ENCODE results near the gene RAB7A. TPM values are rescaled to one million over a fixed set of nuclear protein-coding genes. Genes with fewer than 3 reads are reported as not detected.
"Not testable (repeated sequence)": the region's sequence is repeated elsewhere in the genome, so short reads cannot be mapped to it uniquely, and the experiment has no call there.

RAB7A gene
- total RNA-seq, 1 experiment from 2014 or later = 116 TPM

DNA sequence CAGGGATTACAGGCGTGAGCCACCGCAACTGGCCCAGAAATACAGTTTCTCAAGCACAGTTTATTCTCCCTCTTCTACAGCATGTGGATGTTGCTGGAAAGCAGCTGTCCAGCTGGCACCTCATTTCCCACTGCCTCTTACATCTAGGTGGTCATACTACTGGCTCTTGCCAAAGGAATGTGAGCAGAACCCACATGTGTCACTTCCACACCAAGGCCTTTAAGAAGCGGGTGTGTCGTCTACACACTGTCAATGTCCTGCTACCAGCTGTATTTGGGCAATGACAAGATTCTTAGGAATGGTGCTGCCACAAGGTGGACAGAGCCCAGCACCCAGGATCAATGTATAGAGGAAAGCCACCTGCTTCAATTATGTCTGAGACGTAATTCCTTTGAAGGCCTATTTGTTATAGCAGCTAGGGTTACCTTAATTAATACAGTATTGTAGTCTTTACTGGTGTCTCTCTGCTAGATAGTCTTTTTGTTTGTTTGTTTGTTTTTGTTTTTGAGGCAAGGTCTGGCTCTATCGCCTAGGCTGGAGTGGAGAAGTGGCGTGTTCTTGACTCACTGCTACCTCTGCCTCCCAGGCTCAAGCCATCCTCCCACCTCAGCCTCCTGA is 15.1 kb upstream of the RAB7A start:
- DNase-seq (ENCODE audit: low read depth) = no peak

DNA sequence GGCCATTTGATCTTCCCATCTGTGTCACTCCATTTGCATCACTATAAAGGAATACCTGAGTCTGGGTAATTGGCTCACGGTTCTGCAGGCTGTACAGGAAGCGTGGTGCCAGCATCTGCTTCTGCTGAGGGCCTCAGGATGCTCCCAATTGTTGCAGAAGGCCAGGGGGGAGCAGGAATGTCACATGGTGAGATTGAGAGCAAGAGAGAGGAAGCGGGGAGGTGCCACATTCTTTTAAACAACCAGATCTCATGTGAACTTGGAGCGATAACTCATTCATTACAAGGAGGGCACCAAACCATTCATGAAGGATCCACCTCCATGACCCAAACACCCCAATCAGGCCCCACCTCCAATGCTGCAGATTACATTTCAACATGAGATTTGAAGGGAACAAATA is 13.1 kb upstream of the RAB7A start:
- DNase-seq (ENCODE audit: low read depth) = no peak

DNA sequence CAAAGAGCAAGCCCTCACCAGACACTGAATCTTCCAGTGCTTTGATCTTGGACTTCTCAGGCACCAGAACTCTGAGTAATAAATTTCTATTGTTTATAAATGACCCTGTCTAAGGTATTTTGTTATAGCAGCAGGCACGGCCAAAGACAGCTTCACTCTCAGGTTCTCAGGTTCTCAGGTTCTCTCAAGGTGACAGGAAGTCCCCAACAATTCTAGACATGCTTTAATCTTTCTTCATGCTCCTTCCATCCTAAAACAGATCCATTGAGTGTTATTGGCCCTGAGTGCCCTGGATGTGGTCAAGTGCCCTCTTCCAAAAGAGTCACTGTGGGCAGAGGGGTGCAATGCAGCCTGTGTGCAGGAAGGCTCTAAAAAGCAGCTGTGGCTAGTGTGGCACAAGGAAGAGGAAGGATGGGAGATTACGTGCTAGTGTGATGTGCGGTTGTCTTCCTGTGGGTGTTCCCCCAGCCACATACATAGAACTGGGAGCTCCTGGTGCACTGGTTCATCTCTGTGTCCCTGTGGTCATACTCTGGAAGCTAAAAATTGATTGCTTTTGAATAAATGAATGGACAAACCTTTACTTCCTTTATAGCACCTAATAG is 11.0 kb upstream of the RAB7A start:
- no peak for DNase-seq (ENCODE audit: low read depth)

DNA sequence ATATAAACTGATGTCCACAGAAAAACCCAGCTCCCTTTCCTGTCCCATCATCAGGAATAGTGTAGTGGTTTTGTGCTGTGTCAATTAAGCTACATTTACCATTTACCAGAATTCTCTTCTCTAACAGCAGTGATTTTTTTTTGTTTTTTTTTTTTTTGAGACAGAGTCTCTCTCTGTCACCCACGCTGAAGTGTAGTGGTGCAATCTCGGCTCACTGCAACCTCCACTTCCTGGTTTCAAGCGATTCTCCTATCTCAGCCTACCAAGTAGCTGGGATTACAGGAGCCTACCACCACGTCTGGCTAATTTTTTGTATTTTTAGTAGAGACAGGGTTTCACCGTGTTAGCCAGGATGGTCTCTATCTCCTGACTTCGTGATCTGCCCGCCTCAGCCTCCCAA is 7.1 kb upstream of the RAB7A start:
- DNase-seq (ENCODE audit: low read depth) = not testable (repeated sequence)

DNA sequence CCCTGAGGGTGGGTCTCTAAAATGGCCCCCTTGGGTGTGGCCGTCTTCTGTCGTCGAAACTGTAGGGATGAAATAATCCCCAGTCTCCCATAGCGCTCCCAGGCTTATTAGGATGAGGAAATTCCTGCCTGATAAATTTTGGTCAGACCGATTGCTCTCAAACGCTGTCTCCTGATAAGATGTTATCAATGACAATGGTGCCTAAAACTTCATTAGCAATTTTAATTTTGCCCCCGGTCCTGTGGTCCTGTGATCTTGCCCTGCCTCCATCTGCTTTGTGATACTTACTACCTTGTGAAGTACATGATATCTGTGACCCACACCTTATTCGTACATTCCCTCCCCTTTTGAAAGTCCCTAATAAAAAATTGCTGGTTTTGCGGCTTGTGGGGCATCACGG is 5.1 kb upstream of the RAB7A start:
- no peak for DNase-seq (ENCODE audit: low read depth)

DNA sequence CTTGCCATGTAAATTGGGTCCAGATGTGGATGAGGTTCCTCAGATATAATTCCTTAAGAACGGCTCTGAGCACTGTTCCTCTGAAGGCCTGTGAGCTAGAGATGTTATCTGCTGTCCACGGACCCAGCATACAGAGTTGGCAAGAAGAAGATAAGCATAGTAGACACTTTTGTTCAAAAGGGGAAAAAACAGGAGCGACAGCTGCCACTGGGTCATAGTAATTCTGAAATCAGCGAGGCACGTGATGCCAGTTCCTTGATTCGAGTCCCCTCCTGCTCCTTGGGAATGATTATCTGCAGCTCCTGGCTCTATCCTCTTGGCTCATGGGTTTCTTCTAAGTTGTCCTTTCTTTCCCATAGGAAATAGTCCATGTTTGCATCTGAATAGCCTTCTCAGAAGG is 2.5 kb upstream of the RAB7A start:
- DNase-seq (ENCODE audit: low read depth) = no peak

DNA sequence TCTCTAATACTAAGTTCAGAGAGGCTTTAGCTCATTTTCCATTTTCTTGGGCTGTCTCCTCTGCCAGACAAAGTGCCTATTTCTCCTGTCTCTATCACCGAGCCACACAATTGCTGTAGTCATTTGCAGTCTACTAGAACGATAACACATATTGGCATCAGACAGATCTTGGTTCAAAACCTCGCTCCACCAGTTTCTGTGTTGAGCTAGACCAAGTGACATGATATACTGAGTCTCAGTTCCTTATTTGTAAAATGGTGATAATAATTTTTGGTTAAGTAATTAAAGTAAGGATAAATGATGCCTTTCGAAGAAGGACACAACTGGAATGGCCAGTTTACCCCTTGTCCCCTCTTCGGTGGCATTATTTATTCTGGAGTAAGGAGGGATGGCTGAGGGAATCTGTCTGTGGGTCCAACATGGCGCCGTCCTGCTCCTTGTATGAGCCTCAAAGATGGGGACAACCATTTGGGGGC is 398 bp upstream of the RAB7A start:
- no peak for DNase-seq (ENCODE audit: low read depth)

DNA sequence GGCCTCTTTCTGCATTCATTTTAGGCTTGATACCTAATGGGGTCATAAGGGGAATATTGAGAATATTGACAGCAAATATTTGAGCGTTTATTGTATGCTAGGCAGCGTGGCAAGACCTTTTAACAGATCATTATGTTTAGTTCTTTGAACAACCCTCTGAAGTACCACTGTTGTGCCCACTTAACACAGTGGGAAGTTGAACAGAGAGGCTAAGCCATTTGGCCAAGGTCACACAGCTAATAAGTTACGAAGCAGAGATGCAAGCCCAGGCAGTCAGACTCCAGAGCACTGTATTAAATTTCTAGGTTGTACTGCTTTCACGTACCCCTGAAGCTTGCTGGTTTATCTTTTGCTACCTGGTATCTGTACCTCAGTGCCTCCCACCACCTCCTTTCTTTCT is 1.1 kb downstream of the RAB7A start:
- no peak for DNase-seq (ENCODE audit: low read depth)

DNA sequence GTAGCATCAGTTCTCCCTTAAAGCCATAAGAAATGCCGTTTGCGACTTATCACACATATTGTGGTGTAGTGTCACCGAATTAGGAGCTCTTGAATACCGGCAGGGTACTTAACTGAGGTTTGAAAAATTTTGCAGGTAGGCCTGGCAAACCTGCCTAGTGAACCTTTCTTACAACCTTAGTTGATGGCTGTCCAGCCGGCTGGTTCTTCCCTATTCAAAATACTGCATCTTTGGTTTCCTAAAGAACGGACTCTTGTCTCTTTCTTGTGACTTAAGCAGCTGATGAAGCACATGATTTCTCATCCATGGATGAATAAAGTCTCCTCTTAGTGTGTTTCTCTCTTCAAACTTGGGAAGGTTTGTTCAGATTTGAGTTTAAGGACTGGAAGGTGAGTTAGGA is 1.5 kb downstream of the RAB7A start:
- peak; percentile 11 for DNase-seq (ENCODE audit: low read depth)

DNA sequence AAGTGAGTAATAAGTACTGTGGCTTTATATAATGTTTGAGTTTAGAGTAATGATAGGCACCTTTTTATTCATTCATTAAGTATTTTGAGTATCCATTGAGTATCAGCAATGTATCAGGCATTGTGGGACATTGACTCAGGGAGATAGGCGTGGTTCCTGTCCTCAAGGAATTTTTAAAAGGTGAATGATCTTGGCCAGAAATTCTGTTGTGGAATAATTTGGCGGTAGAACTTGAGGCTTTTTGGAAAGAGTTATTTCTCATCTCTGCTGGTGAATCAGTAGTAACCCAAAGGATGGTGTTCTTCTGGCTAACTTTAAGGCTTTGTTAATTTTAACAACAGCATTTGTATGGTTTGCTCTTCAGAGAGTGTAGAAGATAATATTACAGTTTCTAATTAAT is 2.0 kb downstream of the RAB7A start:
- DNase-seq (ENCODE audit: low read depth) = peak; percentile 64

DNA sequence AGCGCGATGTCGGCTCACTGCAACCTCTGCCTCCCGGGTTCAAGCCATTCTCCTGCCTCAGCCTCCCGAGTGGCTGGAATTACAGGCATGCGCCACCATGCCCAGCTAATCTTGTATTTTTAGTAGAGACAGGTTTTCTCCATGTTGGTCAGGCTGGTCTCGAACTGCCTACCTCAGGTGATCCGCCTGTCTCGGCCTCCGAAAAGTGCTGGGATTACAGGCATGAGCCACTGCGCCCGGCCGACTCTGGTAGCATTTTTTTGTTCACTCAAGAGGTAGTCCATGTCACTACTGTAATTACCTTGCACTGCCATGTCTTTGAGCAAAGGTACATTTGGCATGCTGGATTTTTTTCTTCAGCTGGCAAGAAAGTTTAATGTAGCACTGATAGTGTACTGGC is 2.5 kb downstream of the RAB7A start:
- not testable (repeated sequence) for DNase-seq (ENCODE audit: low read depth)

DNA sequence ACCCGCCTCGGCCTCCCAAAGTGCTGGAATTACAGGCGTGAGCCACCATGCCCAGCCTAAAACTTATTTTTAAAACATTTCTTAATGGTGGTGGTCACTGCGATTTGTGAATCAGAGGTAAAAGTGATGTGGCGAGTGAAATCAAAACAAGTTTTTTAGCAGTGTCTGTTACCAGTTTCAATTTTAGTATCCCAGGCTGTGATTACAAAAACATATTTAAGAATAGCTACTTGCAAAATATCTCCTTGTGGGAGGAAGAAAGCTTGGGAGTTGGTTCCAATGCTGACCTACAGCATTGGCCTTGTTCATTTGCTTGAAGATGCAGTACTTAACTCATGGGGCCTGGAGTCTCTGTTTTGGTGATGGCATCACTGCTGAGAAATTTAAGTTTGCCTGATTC is 4.5 kb downstream of the RAB7A start:
- no peak for DNase-seq (ENCODE audit: low read depth)

DNA sequence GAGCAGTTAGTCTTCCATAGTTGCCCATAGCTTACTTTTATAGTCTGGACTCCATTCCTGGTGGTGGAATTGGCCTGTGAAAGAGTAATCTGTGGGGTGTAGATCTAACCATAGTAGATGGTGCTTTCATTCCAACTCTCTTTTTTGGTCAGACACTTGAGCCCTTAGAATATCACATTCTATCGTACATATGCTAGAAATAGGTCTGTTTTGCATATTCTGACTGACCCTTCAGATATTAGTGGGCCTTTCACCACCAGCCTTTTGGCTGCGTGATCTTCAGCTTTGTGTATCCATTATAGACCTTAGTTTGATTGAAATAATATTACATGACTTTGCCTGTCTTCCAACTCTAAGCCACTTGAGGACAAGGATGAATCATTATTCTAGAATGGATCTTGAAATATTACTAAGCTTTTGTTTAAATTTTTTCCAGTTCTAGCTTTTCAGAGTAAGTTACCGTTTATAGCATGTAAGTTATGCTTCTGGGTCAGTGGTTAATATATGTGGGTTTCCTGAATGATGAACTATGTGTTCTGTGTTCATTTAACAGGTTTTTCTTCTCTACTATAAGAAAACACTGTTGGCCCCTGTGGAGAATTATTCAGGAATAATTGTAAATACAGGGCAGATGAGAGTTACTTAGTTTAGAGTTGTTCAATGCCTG is 8.7 kb downstream of the RAB7A start:
- DNase-seq (ENCODE audit: low read depth) = no peak

DNA sequence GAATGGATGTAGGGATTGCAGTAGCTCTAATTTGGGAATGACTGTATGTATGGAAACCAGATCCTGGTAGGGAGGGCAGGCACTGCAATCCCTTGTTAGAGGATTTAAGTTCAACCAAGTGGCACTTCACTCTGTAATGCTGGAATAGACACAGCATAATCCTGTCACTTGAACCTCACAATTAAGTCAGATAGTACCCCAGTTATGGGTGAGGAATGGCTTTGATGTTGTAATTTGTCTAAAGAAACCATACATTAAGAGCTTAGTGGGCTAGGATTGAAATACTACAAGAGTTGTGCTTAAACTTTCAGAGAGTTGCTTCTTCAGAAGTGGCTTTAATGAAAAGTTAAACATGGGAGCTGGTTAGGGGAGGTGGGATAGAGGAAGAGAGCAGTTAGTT is 9.3 kb downstream of the RAB7A start:
- DNase-seq (ENCODE audit: low read depth) = no peak

DNA sequence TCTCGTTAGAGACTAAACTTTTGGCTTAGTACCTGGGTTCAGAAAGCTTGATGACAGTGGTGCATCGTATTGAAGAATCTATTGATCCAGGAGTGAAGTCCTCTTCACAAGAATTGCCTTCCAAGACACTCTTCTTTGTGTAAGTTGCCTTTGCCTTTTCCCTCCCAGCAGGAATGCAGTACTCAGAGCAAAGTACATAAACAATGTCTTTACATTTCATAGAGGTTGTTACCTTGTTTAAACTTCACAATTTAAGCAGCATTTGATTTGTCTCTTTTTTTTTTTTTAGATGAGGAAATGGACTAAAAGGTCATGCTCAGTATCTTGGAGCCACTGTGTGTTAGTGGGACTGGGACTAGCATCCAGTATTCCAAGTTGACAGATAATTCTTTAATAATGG is 9.9 kb downstream of the RAB7A start:
- no peak for DNase-seq (ENCODE audit: low read depth)

DNA sequence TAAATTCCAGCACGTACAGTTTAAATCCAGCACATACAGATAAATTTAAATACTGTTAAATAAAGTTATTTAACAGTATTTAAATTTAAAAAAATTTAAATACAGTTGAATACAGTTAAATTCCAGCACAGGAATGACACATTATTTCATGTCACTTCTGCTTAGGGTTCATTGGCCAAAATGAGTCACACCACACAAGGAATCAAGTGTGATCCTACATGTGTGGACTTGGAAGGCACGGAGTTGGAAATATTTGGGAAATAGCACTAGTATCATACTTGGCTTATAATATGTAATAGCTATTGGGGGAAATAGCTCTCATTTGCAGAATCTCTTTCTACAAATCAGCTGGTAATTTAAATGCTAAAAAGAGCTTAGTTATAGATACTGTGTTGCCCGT is 10.6 kb downstream of the RAB7A start:
- DNase-seq (ENCODE audit: low read depth) = peak; percentile 37

DNA sequence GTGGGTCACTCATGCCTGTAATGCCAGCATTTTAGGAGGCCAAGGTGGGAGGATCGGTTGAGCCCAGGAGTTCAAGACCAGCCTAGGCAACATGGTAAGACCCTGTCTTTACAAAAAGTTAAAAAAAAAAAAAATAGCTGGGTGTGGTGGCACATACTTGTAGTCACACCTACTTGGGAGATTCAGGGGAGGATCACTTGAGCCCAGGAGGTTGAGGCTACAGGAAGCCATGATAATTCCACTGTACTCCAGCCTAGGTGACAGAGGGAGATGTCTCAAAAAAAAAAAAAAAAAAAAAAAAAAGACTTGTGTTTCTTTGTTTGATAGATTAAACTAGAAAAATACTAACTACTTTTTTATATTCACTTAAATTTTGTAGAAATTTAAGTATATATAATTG is 14.6 kb downstream of the RAB7A start:
- DNase-seq (ENCODE audit: low read depth) = no peak

DNA sequence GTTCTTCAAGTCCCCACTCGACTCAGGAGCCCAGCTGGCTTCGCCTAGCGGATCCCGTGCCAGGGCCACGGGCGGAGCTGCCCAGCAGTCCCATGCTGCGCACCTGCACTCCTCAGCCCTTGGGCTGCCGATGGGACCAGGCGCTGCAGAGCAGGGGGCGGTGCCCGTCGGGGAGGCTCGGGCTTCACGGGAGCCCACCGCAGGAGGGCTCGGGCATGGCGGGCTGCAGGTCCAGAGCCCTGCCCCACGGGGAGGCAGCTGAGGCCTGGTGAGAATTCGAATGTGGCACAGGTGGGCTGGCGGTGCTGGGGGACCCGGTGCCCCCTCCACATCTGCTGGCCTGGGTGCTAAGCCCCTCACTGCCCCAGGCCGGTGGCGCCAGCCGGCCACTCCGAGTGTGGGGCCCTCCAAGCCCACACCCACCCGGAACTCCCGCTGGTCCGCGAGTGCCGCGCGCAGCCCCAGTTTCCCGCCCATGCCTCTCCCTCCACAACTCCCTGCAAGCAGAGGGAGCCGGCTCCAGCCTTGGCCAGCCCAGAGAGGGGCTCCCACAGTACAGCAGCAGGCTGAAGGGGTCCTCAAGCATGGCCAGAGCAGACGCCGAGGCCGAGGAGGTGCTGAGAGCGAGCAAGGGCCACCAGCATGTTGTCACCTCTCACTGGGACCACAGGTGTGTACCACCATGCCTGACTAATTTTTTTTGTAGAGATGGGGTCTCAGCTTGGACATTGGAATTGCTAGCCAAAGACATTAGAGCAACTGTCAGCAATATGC is 17.0 kb downstream of the RAB7A start:
- no peak for DNase-seq (ENCODE audit: low read depth)

DNA sequence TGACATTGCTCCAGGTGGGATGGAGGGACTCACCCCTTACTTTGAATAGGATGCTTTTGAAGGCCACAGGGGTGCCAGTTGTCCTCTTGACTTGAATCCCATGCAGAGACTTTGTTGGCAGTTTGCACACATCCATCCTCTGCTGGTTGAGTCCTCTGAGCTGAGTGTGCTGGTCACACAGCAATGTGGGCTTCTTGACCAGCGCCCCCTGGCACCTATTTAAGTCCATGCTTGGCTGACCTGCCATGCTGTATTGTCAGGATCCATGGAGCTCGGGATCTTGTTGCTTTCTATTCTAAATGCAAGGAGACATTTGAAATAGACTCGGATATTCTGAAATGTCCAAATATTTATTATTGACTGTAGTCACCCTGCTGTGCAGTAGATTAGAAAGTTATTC is 19.8 kb downstream of the RAB7A start:
- DNase-seq (ENCODE audit: low read depth) = no peak

DNA sequence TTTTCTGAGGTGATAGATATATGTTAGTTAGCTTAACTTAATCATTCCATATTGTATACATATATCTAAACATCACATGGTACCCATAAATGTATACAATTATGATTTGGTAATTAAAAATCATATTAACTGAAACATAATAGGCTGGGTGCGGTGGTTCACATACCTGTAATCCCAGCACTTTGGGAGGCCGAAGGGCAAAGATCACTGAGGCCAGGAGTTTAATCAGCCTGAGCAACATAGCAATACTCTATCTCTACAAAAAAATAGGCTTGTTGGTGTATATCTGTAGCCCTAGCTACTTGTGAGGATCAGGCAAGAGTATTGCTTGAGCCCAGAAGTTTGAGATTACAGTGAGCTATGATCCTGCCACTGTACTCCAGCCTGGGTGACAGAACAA is 20.9 kb downstream of the RAB7A start:
- no peak for DNase-seq (ENCODE audit: low read depth)

DNA sequence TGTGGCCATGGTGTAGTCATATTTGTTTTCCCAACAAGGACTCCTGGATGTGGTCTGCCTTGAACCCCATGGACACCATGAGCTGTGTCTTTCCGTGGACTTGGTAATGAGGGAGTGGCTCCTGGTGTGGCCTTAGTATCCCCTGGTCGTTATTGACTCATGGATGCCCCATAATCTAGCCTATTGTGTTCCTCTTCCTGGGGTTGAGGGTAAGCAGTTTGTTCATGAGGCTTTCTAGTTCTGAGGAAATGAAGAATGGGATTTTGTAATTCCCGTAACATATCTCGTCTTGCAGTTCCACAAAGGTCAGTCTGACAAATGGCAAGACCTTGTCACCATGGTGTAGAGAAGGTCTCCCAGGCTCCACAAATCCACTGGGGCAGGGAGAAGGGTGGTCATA is 22.6 kb downstream of the RAB7A start:
- no peak for DNase-seq (ENCODE audit: low read depth)

DNA sequence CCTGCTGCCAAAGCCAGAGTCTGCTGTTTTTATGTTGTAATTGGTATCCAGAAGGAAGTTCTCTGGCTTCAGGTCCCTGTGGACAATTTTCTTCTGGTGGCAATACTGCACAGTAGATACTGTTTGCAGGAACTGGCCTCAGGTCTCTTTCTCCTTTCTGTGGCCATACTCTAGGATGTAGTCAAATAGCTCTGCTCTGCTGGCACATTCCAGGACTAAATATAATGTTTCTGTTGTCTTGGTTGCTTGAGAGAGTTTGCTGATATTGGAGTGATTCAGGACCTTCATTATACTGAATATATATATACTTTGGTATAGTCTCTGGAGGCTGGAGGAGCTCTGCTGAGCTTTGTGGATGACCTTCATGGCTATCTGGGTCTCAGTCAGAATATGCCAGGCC is 23.1 kb downstream of the RAB7A start:
- no peak for DNase-seq (ENCODE audit: low read depth)

DNA sequence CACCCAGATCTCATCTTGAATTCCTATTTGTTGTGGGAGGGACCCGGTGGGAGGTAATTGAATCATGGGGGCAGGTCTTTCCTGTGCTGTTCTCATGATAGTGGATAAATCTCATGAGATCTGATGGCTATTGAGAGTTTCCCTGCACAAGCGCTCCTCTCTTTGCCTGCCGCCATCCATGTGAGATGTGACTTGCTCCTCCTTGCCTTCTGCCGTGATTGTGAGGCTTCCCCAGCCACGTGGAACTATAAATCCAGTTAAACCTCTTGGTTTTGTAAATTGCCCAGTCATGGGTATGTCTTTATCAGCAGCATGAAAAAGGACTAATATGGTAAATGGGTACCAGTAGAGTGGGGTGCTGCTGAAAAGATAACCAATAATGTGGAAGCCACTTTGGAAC is 23.6 kb downstream of the RAB7A start:
- not testable (repeated sequence) for DNase-seq (ENCODE audit: low read depth)

All from M059J (cell line).